H9 (cell line): ENCODE results near the gene WHRN. TPM values are rescaled to one million over a fixed set of nuclear protein-coding genes. Genes with fewer than 3 reads are reported as not detected.

Experiments used
- DNase-seq: peaks from one replicate; pipeline ENCODE4 v3.0.0-alpha.2; 2017
- H2AFZ ChIP-seq: one replicate; pipeline ENCODE4 v1.6.1; 2013; ENCODE audit warnings: mild to moderate bottlenecking, low read length, control low read depth, moderate library complexity
- H2AK5ac ChIP-seq: 2 replicates; pipeline ENCODE4 v1.6.1; 2013; ENCODE audit warnings: low read length, control low read depth, mixed read lengths; ENCODE audit not compliant: insufficient read length
- H2BK120ac ChIP-seq: one replicate; pipeline ENCODE4 v1.6.1; 2013; ENCODE audit warnings: low read depth, mild to moderate bottlenecking, low read length, control low read depth, inconsistent platforms; ENCODE audit not compliant: poor library complexity, severe bottlenecking
- H2BK12ac ChIP-seq: 2 replicates; pipeline ENCODE4 v1.6.1; 2013; ENCODE audit warnings: low read length, control low read depth, mixed read lengths, low read depth; ENCODE audit not compliant: insufficient read length
- H2BK15ac ChIP-seq: 2 replicates; pipeline ENCODE4 v1.6.1; 2013; ENCODE audit warnings: low read depth, low read length, control low read depth
- H2BK20ac ChIP-seq: one replicate; pipeline ENCODE4 v1.6.1; 2013; ENCODE audit warnings: low read depth, mild to moderate bottlenecking, low read length, control low read depth, inconsistent platforms; ENCODE audit not compliant: poor library complexity, severe bottlenecking
- H2BK5ac ChIP-seq: 2 replicates; pipeline ENCODE4 v1.6.1; 2013; ENCODE audit warnings: low read length, control low read depth, mixed read lengths; ENCODE audit not compliant: insufficient read length
- H3K14ac ChIP-seq: 2 replicates; pipeline ENCODE4 v1.6.1; 2013; ENCODE audit warnings: low read length, control low read depth; ENCODE audit not compliant: insufficient read depth
- H3K18ac ChIP-seq: 2 replicates; pipeline ENCODE4 v1.6.1; 2013; ENCODE audit warnings: low read depth, mild to moderate bottlenecking, mixed read lengths, low read length, control low read depth; ENCODE audit not compliant: insufficient read length
- H3K23ac ChIP-seq: 2 replicates; pipeline ENCODE4 v1.6.1; 2013; ENCODE audit warnings: low read length, control low read depth, mixed read lengths, low read depth; ENCODE audit not compliant: insufficient read length
- H3K23me2 ChIP-seq: 2 replicates; pipeline ENCODE4 v1.6.1; 2013; ENCODE audit warnings: low read depth, mild to moderate bottlenecking, mixed read lengths, low read length, control low read depth; ENCODE audit not compliant: insufficient read length, poor library complexity, severe bottlenecking
- H3K27ac ChIP-seq: 2 replicates; pipeline ENCODE4 v1.5.1; 2013; ENCODE audit warnings: low read length, control low read depth, mixed read lengths, low read depth; ENCODE audit not compliant: insufficient read length
- H3K27me3 ChIP-seq: 2 replicates; pipeline ENCODE4 v1.6.1; 2013; ENCODE audit warnings: low read length, control low read depth, inconsistent platforms; ENCODE audit not compliant: insufficient read depth
- H3K4ac ChIP-seq: 2 replicates; pipeline ENCODE4 v1.6.1; 2013; ENCODE audit warnings: low read depth, mild to moderate bottlenecking, control low read depth, inconsistent platforms, low read length, moderate library complexity
- H3K4me1 ChIP-seq: 2 replicates; pipeline ENCODE4 v1.6.1; 2013; ENCODE audit warnings: low read length, control low read depth, inconsistent platforms; ENCODE audit not compliant: insufficient read depth
- H3K4me2 ChIP-seq: 2 replicates; pipeline ENCODE4 v1.6.1; 2013; ENCODE audit warnings: low read length, control low read depth, mixed read lengths; ENCODE audit not compliant: insufficient read length, insufficient read depth
- H3K56ac ChIP-seq: 2 replicates; pipeline ENCODE4 v1.6.1; 2013; ENCODE audit warnings: low read depth, mild to moderate bottlenecking, mixed read lengths, low read length, control low read depth; ENCODE audit not compliant: insufficient read length
- H3K79me1 ChIP-seq: 2 replicates; pipeline ENCODE4 v1.6.1; 2013; ENCODE audit warnings: low read depth, mild to moderate bottlenecking, moderate library complexity, low read length, control low read depth, inconsistent platforms; ENCODE audit not compliant: insufficient read depth, poor library complexity, severe bottlenecking
- H3K79me2 ChIP-seq: 2 replicates; pipeline ENCODE4 v1.6.1; 2013; ENCODE audit warnings: low read length, control low read depth, inconsistent platforms; ENCODE audit not compliant: insufficient read depth
- H3K9ac ChIP-seq: 2 replicates; pipeline ENCODE4 v1.6.1; 2013; ENCODE audit warnings: low read length, control low read depth, mixed read lengths; ENCODE audit not compliant: insufficient read length; ENCODE audit errors: extremely low read depth
- H3K9me3 ChIP-seq: one replicate; pipeline ENCODE4 v1.6.1; 2013; ENCODE audit warnings: low read depth, low read length, inconsistent platforms; ENCODE audit not compliant: control insufficient read depth
- H3T11ph ChIP-seq: one replicate; pipeline ENCODE4 v1.6.1; 2013; ENCODE audit warnings: mild to moderate bottlenecking, low read length, control low read depth, inconsistent platforms
- H4K20me1 ChIP-seq: one replicate; pipeline ENCODE4 v1.6.1; 2013; ENCODE audit not compliant: control insufficient read depth, insufficient read length, insufficient read depth
- H4K5ac ChIP-seq: 2 replicates; pipeline ENCODE4 v1.6.1; 2013; ENCODE audit warnings: low read depth, mild to moderate bottlenecking, mixed read lengths, low read length, control low read depth; ENCODE audit not compliant: insufficient read length
- H4K8ac ChIP-seq: replicated peaks from 2 replicates; pipeline ENCODE4 v1.6.1; 2013; ENCODE audit warnings: low read length, control low read depth, mixed read lengths, low read depth; ENCODE audit not compliant: insufficient read length
- H4K91ac ChIP-seq: 2 replicates; pipeline ENCODE4 v1.6.1; 2013; ENCODE audit warnings: low read depth, mild to moderate bottlenecking, moderate library complexity, mixed read lengths, low read length, control low read depth; ENCODE audit not compliant: insufficient read length
- H3K27ac Mint-ChIP-seq, 3 experiments: 2 replicates in 2 of 3; 3 replicates in 1 of 3; pipeline ENCODE4 v1.8.0; 2020 to 2021; ENCODE audit warnings: mixed read lengths in 3 of 3, mild to moderate bottlenecking in 1 of 3, moderate library complexity in 1 of 3
- H3K27me3 Mint-ChIP-seq: 2 replicates; pipeline ENCODE4 v1.8.0; 2021; ENCODE audit warnings: low read depth, mild to moderate bottlenecking, moderate library complexity, mixed read lengths
- H3K36me3 Mint-ChIP-seq, 3 experiments: 2 replicates in 2 of 3; 3 replicates in 1 of 3; pipeline ENCODE4 v1.8.0; 2020 to 2021; ENCODE audit warnings: low read depth in 3 of 3, mixed read lengths in 3 of 3; ENCODE audit not compliant: insufficient read depth in 1 of 3
- H3K4me1 Mint-ChIP-seq, 2 experiments: 2 replicates each; pipeline ENCODE4 v1.8.0; 2020; ENCODE audit warnings: mixed read lengths in 2 of 2
- H3K4me3 Mint-ChIP-seq, 2 experiments: 2 replicates in 1 of 2; 3 replicates in 1 of 2; pipeline ENCODE4 v1.8.0; 2020 to 2021; ENCODE audit warnings: mild to moderate bottlenecking in 2 of 2, mixed read lengths in 2 of 2, moderate library complexity in 1 of 2
- H3K9me3 Mint-ChIP-seq, 2 experiments: 2 replicates in 1 of 2; 3 replicates in 1 of 2; pipeline ENCODE4 v1.8.0; 2020; ENCODE audit warnings: mild to moderate bottlenecking in 2 of 2, mixed read lengths in 2 of 2, moderate library complexity in 1 of 2
- WGBS: extraction: QIAGEN DNeasy Blood & Tissue Kit; methylation state at CpG from one replicate; pipeline ENCODE4 v1.1.7; 2013; ENCODE audit warnings: missing lambda C conversion rate, low lambda C conversion rate, mixed read lengths; ENCODE audit not compliant: insufficient read length; ENCODE audit errors: extremely low coverage; 5-methylcytosine and 5-hydroxymethylcytosine counted together
- total RNA-seq: library from RNA; stranded (reverse); gene quantifications from 2 replicates; pipeline ENCODE4 v1.2.1, GENCODE V29; 2021
- TF ChIP-seq, protein P1 (sequence below): fragments of 200-600 bp; sonication (generic); conservative IDR thresholded peaks from 3 replicates; pipeline ENCODE4 v1.8.0; 2021; ENCODE audit warnings: antibody characterized with exemption, mild to moderate bottlenecking

The WHRN gene
- total RNA-seq, 1 experiment from 2014 or later: 2.2 TPM

DNA sequence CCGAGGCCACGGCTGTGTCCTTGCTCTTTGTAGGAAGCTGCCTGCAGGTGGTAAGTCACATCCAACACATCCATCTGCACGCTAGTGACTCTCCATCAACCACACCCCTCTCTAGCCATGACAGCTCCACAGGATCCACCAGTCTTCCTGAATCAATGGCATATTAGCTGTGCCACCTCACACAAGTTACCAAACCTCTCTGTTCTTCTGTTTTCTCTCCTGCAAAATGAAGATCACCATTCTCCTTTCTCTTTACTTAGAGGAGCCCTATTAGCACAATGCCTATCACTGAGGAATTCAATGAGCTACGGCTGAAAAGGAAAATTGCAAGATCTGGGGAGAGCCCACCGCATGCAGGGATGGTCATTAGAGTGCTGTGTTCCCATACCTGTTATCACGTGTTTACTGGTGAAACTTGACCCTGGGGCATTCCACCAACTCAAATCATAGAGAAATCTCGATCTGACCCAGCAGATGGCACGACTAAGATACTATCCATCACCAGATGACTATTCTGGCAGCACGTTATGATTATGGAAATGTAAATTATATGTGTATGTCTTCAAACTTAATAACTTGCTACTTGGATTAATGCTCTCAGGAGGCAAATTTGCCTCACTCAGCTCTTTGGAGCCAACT lies 20.9 kb downstream of the WHRN start:
- Histone ChIP-seq H4K20me1 (no peaks in the 10 kb centered on the region), H2BK5ac (no peak overlapping the region), H3K27ac (no peak overlapping the region), H3K23ac (no peak overlapping the region), H3T11ph (no peak overlapping the region), H3K79me2 (no peaks in the 10 kb centered on the region), H3K79me1 (no peaks in the 10 kb centered on the region), H3K18ac (no peak overlapping the region), H3K23me2 (no peaks in the 10 kb centered on the region), H3K9ac (no peak overlapping the region), H2BK12ac (no peak overlapping the region), H4K8ac (no peak overlapping the region), H2BK120ac (no peak overlapping the region), H2BK15ac (no peak overlapping the region), H4K5ac (no peak overlapping the region), H2BK20ac (no peak overlapping the region), H4K91ac (no peak overlapping the region), H3K4me1 (no peaks in the 10 kb centered on the region), H3K9me3 (no peaks in the 10 kb centered on the region), H3K14ac (no peak overlapping the region), H3K27me3 (no peaks in the 10 kb centered on the region), H3K4ac (no peak overlapping the region), H3K56ac (no peak overlapping the region), H2AFZ (no peak overlapping the region), H3K4me2 (no peak overlapping the region), H2AK5ac (no peak overlapping the region)
- H3K36me3 Mint-ChIP-seq: 0 out of 7 replicates have a peak, but pooled peaks cover 0 to 2% (median 0%) of the 10 kb centered on the region in 3 experiments
- peaks cover 6 to 17% of the 10 kb centered on the region in 2 experiments for H3K4me1 Mint-ChIP-seq
- H3K9me3 Mint-ChIP-seq: no peaks in the 10 kb centered on the region
- H3K27ac Mint-ChIP-seq: no peak overlapping the region
- no peak for DNase-seq
- TF ChIP-seq, protein P1, sequence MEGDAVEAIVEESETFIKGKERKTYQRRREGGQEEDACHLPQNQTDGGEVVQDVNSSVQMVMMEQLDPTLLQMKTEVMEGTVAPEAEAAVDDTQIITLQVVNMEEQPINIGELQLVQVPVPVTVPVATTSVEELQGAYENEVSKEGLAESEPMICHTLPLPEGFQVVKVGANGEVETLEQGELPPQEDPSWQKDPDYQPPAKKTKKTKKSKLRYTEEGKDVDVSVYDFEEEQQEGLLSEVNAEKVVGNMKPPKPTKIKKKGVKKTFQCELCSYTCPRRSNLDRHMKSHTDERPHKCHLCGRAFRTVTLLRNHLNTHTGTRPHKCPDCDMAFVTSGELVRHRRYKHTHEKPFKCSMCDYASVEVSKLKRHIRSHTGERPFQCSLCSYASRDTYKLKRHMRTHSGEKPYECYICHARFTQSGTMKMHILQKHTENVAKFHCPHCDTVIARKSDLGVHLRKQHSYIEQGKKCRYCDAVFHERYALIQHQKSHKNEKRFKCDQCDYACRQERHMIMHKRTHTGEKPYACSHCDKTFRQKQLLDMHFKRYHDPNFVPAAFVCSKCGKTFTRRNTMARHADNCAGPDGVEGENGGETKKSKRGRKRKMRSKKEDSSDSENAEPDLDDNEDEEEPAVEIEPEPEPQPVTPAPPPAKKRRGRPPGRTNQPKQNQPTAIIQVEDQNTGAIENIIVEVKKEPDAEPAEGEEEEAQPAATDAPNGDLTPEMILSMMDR: no peak
- WGBS: no CpG with 5 or more reads among the region's 9 CpGs
- H3K27me3 Mint-ChIP-seq: no peaks in the 10 kb centered on the region
- H3K4me3 Mint-ChIP-seq: no peak overlapping the region
